Measurements from ENCODE around the gene LTBP1.

The LTBP1 gene

GRCh38 chr2:33213648-33214047, 266.9 kb downstream of the LTBP1 start:
- peaks cover 40% of the 10 kb centered on the region for H3K4me1 ChIP-seq (ENCODE audit: insufficient read depth, poor library complexity, severe bottlenecking)
- no peaks in the 10 kb centered on the region for H3K9me3 ChIP-seq (ENCODE audit: severe bottlenecking)
- no peaks in the 10 kb centered on the region for H3K36me3 ChIP-seq (ENCODE audit: low read depth)
- H3K4me3 ChIP-seq (ENCODE audit: severe bottlenecking): no peak overlapping the region
- ATAC-seq (ENCODE audit: low read depth): no peak
- H3K27ac ChIP-seq (ENCODE audit: poor library complexity, severe bottlenecking): no peak overlapping the region
- no peaks in the 10 kb centered on the region for H3K27me3 ChIP-seq (ENCODE audit: insufficient read depth, poor library complexity, severe bottlenecking)
- DNase-seq (ENCODE audit: low spot score): no peak
- TF ChIP-seq CTCF (IDR thresholded peaks at IDR 0.05; ENCODE audit: poor library complexity, severe bottlenecking): no peak

- TF ChIP-seq CTCF (IDR thresholded peaks at IDR 0.05; ENCODE audit: poor library complexity, severe bottlenecking): no peak
- Histone ChIP-seq H3K27me3 (ENCODE audit: insufficient read depth, poor library complexity, severe bottlenecking) (no peaks in the 10 kb centered on the region), H3K9me3 (ENCODE audit: severe bottlenecking) (no peaks in the 10 kb centered on the region), H3K27ac (ENCODE audit: poor library complexity, severe bottlenecking) (peak overlapping the region; percentile 38), H3K4me1 (ENCODE audit: insufficient read depth, poor library complexity, severe bottlenecking) (peaks cover 40% of the 10 kb centered on the region), H3K36me3 (ENCODE audit: low read depth) (no peaks in the 10 kb centered on the region), H3K4me3 (ENCODE audit: severe bottlenecking) (no peak overlapping the region)
- ATAC-seq (ENCODE audit: low read depth): no peak
- DNase-seq (ENCODE audit: low spot score): no peak
These were observed 267.7 kb downstream of the LTBP1 start for GRCh38 chr2:33214436-33214835.

DNA sequence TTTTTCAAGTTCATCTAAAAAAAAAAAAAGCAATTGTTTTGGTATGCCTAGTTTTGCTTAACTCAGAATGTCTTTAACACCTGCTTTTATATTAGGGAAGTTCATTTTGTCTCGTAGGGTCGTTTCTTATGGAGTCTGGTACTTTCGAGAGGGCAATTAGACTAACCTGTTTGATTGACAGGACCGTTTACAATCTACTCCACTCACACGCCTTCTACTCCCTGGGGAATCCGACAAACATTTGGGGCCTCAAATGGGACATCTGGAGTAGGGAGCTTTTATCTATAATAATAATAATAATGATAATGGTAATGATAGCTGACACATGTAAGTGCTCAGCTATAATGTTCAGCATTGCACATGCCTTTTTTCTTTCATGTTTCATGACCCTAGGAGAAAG, 268.1 kb downstream of the LTBP1 start:
- DNase-seq (ENCODE audit: low spot score): no peak
- peaks cover 40% of the 10 kb centered on the region for H3K4me1 ChIP-seq (ENCODE audit: insufficient read depth, poor library complexity, severe bottlenecking)
- peak overlapping the region; percentile 38 for H3K27ac ChIP-seq (ENCODE audit: poor library complexity, severe bottlenecking)
- H3K4me3 ChIP-seq (ENCODE audit: severe bottlenecking): no peak overlapping the region
- no peaks in the 10 kb centered on the region for H3K27me3 ChIP-seq (ENCODE audit: insufficient read depth, poor library complexity, severe bottlenecking)
- no peak for TF ChIP-seq CTCF (IDR thresholded peaks at IDR 0.05; ENCODE audit: poor library complexity, severe bottlenecking)
- H3K9me3 ChIP-seq (ENCODE audit: severe bottlenecking): no peaks in the 10 kb centered on the region
- no peak for ATAC-seq (ENCODE audit: low read depth)
- no peaks in the 10 kb centered on the region for H3K36me3 ChIP-seq (ENCODE audit: low read depth)

DNA sequence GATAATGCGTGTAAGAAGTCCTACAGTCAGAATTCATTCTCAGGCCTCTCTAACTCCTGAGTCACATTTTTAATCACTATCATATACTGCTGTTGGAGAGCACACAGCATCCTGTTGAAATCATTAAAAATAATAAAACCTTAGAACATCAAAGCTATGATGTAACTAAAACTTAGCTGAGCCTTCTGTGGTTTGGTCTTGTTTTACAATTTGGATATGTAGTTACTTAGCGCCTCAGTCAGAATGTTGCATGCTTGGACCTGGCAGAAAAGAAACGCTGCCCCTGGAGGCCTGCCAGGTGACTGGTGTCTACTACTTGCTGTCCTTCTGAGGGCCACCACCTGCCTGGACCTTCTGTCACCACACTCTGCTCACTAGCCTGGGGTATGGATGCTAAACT, 268.5 kb downstream of the LTBP1 start:
- no peak for TF ChIP-seq CTCF (IDR thresholded peaks at IDR 0.05; ENCODE audit: poor library complexity, severe bottlenecking)
- ATAC-seq (ENCODE audit: low read depth): peak; percentile 44
- peaks cover 40% of the 10 kb centered on the region for H3K4me1 ChIP-seq (ENCODE audit: insufficient read depth, poor library complexity, severe bottlenecking)
- no peaks in the 10 kb centered on the region for H3K9me3 ChIP-seq (ENCODE audit: severe bottlenecking)
- H3K36me3 ChIP-seq (ENCODE audit: low read depth): no peaks in the 10 kb centered on the region
- H3K27ac ChIP-seq (ENCODE audit: poor library complexity, severe bottlenecking): peak overlapping the region; percentile 38
- no peaks in the 10 kb centered on the region for H3K27me3 ChIP-seq (ENCODE audit: insufficient read depth, poor library complexity, severe bottlenecking)
- no peak for DNase-seq (ENCODE audit: low spot score)
- H3K4me3 ChIP-seq (ENCODE audit: severe bottlenecking): no peak overlapping the region

- ATAC-seq (ENCODE audit: low read depth): no peak
- Histone ChIP-seq H3K4me3 (ENCODE audit: severe bottlenecking) (no peak overlapping the region), H3K9me3 (ENCODE audit: severe bottlenecking) (no peaks in the 10 kb centered on the region), H3K27ac (ENCODE audit: poor library complexity, severe bottlenecking) (peak overlapping the region; percentile 38), H3K4me1 (ENCODE audit: insufficient read depth, poor library complexity, severe bottlenecking) (peaks cover 34% of the 10 kb centered on the region), H3K36me3 (ENCODE audit: low read depth) (no peaks in the 10 kb centered on the region), H3K27me3 (ENCODE audit: insufficient read depth, poor library complexity, severe bottlenecking) (no peaks in the 10 kb centered on the region)
- TF ChIP-seq CTCF (IDR thresholded peaks at IDR 0.05; ENCODE audit: poor library complexity, severe bottlenecking): no peak
- DNase-seq (ENCODE audit: low spot score): no peak
These were observed 269.2 kb downstream of the LTBP1 start for GRCh38 chr2:33215983-33216382.

Data from RWPE2 (cell line).